ENCODE data around the gene FCN1. TPM values are rescaled to one million over a fixed set of nuclear protein-coding genes. Genes with fewer than 3 reads are reported as not detected.

The FCN1 gene
- polyA plus RNA-seq, 1 donor (not counting 4 experiments of a cell fraction or from before 2014, with no cell fraction given): not detected

- Histone ChIP-seq H3K4me2 (ENCODE audit: control insufficient read depth, extremely low read depth, insufficient read depth, low read depth, low read length) (no peak overlapping the region), H3K4me3 (ENCODE audit: control insufficient read depth in 2 of 3, extremely low read depth in 1 of 3, insufficient read depth in 2 of 3, low read depth in 1 of 3, low read length in 3 of 3) (no peak overlapping the region), H3K36me3 (ENCODE audit: control insufficient read depth in 2 of 2, extremely low read depth in 1 of 2, insufficient read depth in 2 of 2, low read length in 2 of 2) (no peaks in the 10 kb centered on the region), H3K9ac (ENCODE audit: control insufficient read depth, extremely low read depth, insufficient read depth, low read length) (no peak overlapping the region), H3K27me3 (ENCODE audit: control insufficient read depth, extremely low read depth, insufficient read depth, low read length) (peaks cover 7% of the 10 kb centered on the region), H3K79me2 (ENCODE audit: control insufficient read depth, insufficient read depth, low read length) (no peaks in the 10 kb centered on the region), H4K20me1 (ENCODE audit: control insufficient read depth, extremely low read depth, insufficient read depth, low read length) (no peaks in the 10 kb centered on the region), H3K27ac (ENCODE audit: control insufficient read depth, insufficient read depth, low read length) (no peak overlapping the region), H3K9me3 (ENCODE audit: control insufficient read depth, low read depth, low read length) (no peaks in the 10 kb centered on the region), H3K9me1 (ENCODE audit: control insufficient read depth, extremely low read depth, insufficient read depth, low read length) (no peaks in the 10 kb centered on the region), H3K4me1 (ENCODE audit: control insufficient read depth, extremely low read depth, insufficient read depth, low read length) (peaks cover 3% of the 10 kb centered on the region), H2AFZ (ENCODE audit: control insufficient read depth, low read length) (no peak overlapping the region)
- DNase-seq (ENCODE audit: low read depth, low spot score) (no peak), FAIRE-seq (no peak)
- dilution Hi-C loops (cut with MboI; ENCODE audit: extremely low pct_ligation_motif_present, low sequenced_read_pairs): no loop called here
- TF ChIP-seq CTCF (optimal IDR thresholded peaks at IDR 0.05 in 1 of 3, IDR thresholded peaks at IDR 0.05 in 1 of 3, conservative IDR thresholded peaks at IDR 0.05 in 1 of 3; ENCODE audit: extremely low read depth in 1 of 3, insufficient read depth in 2 of 3, low read length in 3 of 3): no peak
- TF ChIP-seq EZH2 (IDR thresholded peaks at IDR 0.05; ENCODE audit: low read length): no peak
These were observed 25.5 kb downstream of the FCN1 start for GRCh38 chr9:134892221-134892620.

GRCh38 chr9:134891713-134892112 lies 26.0 kb downstream of the FCN1 start:
- H3K9ac ChIP-seq (ENCODE audit: control insufficient read depth, extremely low read depth, insufficient read depth, low read length): no peak overlapping the region
- H3K4me2 ChIP-seq (ENCODE audit: control insufficient read depth, extremely low read depth, insufficient read depth, low read depth, low read length): no peak overlapping the region
- DNase-seq (ENCODE audit: low read depth, low spot score) (no peak), FAIRE-seq (no peak)
- H3K9me3 ChIP-seq (ENCODE audit: control insufficient read depth, low read depth, low read length): no peaks in the 10 kb centered on the region
- no peak overlapping the region for H2AFZ ChIP-seq (ENCODE audit: control insufficient read depth, low read length)
- no peak overlapping the region for H3K4me3 ChIP-seq (ENCODE audit: control insufficient read depth in 2 of 3, extremely low read depth in 1 of 3, insufficient read depth in 2 of 3, low read depth in 1 of 3, low read length in 3 of 3)
- H3K27ac ChIP-seq (ENCODE audit: control insufficient read depth, insufficient read depth, low read length): no peak overlapping the region
- no peaks in the 10 kb centered on the region for H3K9me1 ChIP-seq (ENCODE audit: control insufficient read depth, extremely low read depth, insufficient read depth, low read length)
- peaks cover 2% of the 10 kb centered on the region for H3K27me3 ChIP-seq (ENCODE audit: control insufficient read depth, extremely low read depth, insufficient read depth, low read length)
- no peaks in the 10 kb centered on the region for H4K20me1 ChIP-seq (ENCODE audit: control insufficient read depth, extremely low read depth, insufficient read depth, low read length)
- no peaks in the 10 kb centered on the region for H3K79me2 ChIP-seq (ENCODE audit: control insufficient read depth, insufficient read depth, low read length)
- dilution Hi-C loops (cut with MboI; ENCODE audit: extremely low pct_ligation_motif_present, low sequenced_read_pairs): no loop called here
- no peaks in the 10 kb centered on the region for H3K36me3 ChIP-seq (ENCODE audit: control insufficient read depth in 2 of 2, extremely low read depth in 1 of 2, insufficient read depth in 2 of 2, low read length in 2 of 2)
- H3K4me1 ChIP-seq (ENCODE audit: control insufficient read depth, extremely low read depth, insufficient read depth, low read length): peaks cover 3% of the 10 kb centered on the region
- TF ChIP-seq CTCF (optimal IDR thresholded peaks at IDR 0.05 in 1 of 3, IDR thresholded peaks at IDR 0.05 in 1 of 3, conservative IDR thresholded peaks at IDR 0.05 in 1 of 3; ENCODE audit: extremely low read depth in 1 of 3, insufficient read depth in 2 of 3, low read length in 3 of 3) (no peak), EZH2 (IDR thresholded peaks at IDR 0.05; ENCODE audit: low read length) (no peak)

Data from keratinocyte (primary cell).